ENCODE data around the gene VTN.

Gene VTN

DNA sequence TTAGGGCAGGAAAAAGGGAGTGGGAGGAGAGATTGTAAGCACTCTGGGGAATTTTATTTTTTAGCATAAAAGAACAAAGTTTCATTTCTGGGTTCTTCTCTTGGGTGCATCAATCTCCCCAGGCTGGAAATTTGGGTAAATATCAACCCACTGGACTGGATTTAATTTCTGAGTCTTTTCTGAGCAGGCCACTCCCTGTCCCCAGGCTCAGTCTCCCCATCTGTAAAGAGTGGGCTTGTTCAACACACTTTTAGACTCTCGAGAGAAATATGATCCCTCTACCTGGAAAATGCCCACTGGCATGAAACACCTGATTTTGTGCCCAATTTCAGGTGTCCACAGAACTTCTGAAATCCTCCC is 617 bp upstream of the VTN start:
- DNase-seq: no peak

DNA sequence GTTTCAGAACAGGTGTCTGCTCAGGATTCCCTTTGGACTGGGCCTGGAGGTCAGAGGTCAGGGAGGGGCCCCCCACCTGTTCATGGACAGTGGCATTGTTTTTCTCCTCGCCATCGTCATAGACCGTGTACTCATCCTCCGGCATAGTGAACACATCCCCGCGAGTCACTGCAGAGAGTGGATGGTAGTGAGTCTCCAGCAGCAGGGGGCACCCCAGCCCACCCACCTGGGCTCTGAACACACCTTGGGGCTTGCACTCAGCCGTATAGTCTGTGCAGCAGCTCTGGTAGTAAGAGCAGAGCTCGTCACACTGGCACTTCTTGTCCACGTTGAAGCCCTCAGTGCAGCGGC is 448 bp downstream of the VTN start:
- DNase-seq: no peak

DNA sequence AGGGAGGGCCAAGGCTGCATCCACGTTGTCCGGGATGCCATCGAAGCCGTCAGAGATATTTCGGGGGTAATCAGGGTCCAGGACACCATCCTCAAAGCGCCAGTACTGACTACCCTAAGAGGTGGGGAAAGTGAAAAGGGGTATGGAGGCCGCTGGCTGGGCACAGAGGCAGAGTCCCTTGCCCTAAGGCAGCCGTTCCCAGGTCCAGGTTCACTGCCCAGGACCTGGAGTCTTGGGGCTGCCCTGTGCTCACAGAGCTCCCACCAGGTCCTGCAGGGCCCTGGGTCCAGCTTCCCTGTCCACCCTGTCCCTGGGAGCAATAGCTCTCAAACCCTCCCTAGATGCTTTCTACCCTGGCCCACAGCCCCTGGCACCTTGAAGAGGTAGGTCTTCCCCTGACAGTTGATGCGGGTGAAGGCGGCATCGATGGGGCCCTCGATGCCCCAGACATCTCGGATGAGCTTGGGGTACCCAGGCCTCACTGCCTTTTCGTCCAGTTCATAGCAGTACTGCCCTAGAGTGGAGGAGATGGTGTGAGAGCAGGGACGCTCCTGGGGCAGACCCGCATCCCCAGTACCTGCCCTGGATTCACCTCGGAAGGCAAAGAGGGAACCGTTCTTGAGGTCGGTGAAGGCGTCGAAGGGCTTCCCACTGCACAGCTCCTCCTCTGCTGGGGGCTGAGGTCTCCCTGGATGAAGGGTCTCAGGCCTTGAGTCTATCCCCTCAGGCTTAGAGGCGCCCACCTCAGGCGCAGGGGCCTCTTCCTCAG is 1.0 kb downstream of the VTN start:
- DNase-seq: no peak

DNA sequence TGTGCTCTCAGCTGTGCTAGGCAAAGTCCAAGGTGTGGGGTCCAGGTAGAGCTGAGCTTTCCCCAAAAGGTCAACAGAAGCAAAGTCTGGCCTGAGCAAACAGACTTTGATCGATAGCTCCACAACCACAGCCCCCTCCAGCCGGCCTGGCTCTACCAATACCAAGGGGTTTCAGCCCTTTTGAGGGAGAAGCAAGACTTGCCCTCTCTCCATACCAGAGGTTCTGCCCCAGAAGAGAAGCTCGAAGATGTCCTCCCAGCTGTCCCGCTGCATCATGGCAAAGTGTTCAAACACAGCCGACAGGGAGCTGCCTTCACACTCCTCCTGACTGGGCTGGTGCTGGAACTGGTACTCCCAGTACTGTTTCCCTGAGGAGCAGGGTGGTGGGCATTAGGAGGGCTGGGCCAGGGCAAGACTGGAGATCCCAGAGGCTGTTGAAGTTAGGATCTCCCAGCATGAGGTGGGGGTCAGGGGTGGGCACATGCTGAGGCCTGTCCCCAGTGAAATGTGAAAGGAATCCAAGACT is 1.7 kb downstream of the VTN start:
- DNase-seq: no peak

DNA sequence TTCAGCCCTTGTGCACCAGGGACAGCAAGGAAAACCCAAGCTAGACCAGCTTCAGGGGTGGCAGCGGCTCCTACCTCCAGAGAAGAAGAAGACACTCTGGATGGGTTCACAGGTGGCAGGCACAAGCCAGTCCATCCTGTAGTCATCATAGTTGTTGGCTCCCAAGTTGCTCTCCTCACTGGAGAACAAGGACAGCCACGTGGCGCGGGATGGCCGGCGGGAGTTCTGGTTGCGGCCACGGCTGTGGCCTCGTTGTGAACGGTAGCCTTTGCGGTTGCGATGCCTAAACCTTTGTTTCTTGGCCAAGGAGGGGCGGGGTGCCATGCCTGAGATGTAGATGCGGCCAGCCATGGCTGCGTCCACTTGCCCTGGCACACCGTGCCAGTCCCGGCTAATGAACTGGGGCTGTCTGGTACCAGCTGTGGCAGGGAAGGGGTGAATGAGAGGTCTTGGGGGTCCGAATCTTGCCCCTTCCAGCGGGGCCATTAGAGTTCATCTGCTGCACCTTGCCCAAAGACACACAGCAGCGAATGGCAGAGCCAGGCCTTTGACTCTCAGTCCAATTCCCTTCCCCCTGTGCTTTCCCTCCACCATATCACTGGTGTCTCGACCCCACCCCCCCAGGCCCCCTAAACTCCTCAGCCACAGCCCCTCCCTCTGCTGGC is 2.3 kb downstream of the VTN start:
- no peak for DNase-seq

DNA sequence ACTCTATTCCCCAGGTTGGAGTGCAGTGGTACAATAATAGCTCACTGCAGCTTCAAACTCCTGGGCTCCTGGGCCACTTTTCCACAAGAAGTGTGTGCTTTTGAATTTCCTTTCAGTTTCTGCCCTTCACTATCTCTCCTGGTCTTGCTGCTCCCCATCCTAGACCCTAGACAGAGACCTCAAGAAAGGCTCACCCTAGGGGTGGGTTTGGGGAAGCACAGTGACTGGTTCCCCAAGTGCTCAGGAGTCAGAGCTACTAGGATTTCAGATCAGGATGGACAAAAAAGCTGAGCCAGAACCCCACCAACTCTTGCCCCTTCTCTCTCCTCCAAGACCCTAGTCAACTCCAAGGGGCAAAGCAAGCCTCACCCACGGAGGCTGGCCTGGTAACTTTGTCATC is 3.5 kb downstream of the VTN start:
- no peak for DNase-seq

DNA sequence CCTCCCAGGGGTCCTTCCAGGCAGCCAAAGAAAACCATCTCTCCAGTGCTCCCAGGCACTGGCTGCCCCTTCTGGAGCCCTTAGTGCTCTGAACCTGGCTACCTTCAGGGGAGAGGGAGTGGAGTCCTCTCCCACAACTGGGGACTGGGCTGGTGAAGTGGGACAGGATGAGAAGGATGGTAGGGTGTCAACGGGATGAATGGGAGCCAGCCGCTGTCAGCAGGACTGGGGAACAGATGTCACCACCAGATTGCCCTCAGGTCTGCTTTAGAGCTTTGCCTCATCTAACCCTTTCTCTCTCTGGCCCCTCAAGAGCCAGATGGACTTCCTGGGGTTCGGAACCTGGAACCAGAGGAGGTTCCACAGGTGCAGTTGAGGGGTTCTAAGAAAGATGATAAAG is 4.6 kb downstream of the VTN start:
- no peak for DNase-seq

DNA sequence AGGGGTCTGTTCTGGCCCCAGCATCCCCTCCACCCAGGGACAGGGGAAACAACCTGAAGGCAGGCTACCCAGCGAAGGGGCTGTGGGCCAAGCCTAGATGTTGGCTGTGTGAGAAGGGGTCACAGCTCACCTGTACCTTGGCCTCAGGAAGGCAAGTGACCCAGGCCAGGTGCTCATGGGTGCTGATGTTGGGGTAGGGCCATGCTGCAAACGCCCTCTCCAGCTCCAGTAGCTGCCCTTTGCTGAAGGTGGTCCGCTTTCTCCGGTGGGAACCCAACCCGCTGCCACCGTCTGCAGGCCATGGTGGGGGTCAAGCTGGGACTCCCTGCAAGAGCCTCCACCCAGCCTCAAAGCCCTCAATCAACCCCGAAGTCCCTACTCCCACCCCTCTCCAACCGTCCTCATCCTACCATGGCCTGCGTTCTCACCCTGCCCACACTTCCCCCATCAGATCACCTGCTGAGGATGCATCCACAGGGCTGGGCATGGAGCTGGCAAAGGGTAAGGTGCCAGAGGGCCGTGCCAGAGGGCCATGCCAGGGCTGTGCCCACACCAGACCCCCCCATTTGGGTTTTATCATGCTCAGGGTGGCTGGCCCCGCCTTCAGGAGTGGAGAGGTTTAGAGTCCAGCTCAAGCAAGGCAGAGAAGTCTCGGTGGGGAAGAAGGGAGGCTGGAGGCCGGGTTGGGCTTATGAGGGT is 5.3 kb downstream of the VTN start, which contains the start of gene SEBOX:
TSS of gene SEBOX (minus strand) at position 535 of the 699 bp plus-strand sequence. CDS start at position 487, 48 bp downstream.
- no peak for DNase-seq

DNA sequence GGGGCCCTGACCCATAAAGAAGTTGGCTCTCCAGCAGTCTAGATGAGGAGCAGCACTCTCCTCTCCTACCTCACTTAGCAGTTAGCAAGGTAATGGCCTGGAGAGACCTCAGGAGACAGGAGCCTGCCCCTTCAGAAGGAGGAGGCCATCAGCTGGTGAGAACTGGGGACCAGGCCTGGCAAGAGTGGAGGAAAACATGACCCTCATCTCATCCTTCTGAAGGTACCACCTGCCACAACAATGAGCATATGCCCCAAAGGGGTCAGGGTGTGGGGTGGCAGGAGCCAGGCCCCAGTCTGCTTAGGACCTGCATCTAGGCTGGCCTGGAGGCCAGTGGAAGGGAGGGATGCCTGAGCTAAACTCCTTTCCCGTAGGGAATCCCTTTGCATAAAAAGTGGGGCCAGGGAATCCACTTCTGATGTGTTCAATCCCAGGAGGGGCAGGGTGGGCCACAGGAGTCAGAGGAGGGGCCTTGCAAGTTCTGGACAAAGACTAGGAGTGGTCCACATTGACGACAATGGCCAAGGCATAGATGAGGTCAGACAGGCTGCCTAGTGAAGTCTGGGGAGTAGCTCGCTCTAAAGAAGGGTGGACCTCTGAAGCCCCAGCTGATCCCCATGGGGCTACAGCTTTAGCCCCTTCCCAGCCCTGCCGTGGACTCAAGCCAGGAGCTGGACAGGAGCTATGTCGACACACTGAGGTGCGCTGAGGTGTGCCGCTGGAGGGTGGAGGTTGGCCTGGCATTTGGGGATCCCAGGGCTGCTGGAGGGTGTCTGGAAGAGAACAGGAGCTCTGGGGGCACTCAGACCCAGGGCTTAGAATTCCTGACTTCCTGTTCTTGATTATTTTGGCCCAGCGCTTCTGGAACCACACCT is 6.1 kb downstream of the VTN start:
- no peak for DNase-seq

DNA sequence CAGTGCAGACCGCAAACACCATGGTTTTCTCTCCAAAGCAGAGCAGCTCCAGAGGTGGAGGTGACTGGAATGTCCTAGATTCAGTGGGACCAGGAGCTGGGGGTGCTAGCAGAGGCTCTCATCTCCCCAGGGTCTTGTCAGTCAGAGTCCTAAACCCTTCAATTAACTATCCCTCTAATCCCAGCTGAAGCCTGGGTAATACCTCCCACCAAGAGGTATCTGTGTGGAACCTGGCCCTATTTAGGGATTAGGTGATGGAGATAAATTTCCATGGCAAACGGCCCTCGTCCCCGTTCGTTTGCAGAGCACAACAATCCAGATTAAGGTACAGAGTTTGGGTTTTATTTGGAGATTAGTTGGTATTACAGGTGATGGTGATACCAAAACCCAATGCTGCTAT is 6.9 kb downstream of the VTN start:
- no peak for DNase-seq

DNA sequence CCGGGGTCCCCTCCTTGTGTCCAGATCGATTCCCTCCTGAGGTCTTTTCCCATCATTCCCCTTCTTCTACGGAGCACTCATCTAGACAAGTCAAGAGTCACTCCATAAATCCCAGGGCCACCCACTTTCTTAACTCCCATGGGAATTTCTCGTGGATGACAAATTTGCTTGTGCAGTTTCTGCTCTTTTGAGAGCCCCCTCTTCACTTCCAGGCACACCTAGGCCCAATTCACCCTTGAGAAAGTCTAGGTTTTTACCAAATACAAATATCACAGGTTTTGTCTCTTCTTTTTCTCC is 12.3 kb downstream of the VTN start:
- DNase-seq: peak in 1 of 58 donors; percentile 62

DNA sequence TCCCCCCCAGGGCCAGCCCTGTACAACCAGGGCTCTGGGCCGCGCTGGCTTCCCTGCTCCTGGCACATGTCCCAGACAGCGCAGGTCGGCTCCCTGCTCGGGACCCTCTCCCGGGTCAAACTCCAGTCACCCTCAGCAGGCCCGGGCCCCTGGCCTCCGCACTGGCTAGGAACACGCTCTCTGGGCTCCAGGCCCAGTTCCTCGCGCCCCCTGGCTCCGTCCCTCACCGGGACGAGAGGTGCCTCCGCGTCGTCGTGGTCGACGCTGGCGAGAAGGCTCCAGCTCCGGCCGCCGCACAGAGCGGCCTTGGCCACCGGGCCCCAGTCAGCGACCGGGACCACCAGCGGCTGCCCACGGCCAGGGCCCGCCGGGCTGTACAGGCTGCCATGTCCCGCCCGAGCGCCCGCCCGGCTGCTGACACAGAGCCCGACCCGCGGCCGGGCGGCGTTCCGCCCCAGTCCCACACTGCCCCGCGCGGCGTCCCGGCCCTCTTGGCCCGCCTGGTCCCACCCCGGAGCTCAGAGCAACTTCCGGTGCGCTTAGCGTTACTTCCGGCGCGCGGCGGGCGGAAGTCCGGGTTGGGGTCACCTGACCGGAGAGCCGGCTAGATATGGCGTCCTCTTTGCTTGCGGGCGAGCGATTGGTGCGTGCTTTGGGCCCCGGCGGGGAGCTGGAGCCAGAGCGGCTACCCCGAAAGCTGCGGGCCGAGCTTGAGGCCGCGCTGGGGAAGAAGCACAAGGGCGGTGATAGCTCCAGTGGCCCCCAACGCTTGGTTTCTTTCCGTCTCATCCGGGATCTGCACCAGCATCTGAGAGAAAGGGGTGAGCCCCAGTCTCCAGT is 12.8 kb downstream of the VTN start, which contains the start of gene POLDIP2:
TSS of gene POLDIP2 (minus strand) at position 467 of the 840 bp plus-strand sequence. CDS start at position 388, 79 bp downstream.
- peak; percentile 68 to 97 (median 94) for DNase-seq

DNA sequence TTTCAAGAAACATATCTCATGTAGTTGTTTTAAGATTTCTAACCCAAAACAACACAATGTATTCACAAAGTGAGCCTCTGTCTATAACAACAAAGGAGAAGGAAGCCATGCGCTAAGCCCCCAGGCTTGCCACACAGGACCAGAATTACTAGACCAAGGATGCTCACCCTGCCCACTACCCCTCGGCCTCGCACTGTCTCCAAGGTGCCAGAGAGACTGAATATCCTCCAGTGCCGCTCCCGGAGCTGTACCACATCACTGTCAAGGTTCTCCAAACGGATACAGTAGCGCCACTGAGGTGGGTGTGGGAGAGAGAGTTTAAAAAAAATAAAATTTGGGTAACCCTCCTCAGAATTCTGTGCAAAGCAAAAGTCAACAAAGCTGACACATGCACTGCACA is 19.8 kb downstream of the VTN start:
- no peak for DNase-seq

DNA sequence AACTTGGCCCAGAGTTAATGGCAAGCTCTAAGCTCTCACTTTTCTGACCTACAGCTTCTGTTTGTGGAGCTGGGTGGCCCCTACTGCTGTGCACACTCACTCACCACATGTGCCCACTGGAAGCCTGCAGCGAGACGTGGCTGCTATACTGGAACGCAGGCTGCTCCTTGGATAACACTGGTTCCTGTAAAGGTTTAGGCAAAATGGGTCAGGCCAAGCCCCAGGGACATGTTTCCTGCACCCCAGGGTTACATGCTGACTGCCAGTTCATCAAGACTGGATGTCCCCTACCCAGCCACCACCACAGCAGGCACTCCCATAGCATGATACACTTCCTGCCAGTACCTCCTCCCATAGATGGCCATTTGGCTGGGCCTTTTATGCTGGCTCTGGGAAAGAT is 21.1 kb downstream of the VTN start:
- no peak for DNase-seq

DNA sequence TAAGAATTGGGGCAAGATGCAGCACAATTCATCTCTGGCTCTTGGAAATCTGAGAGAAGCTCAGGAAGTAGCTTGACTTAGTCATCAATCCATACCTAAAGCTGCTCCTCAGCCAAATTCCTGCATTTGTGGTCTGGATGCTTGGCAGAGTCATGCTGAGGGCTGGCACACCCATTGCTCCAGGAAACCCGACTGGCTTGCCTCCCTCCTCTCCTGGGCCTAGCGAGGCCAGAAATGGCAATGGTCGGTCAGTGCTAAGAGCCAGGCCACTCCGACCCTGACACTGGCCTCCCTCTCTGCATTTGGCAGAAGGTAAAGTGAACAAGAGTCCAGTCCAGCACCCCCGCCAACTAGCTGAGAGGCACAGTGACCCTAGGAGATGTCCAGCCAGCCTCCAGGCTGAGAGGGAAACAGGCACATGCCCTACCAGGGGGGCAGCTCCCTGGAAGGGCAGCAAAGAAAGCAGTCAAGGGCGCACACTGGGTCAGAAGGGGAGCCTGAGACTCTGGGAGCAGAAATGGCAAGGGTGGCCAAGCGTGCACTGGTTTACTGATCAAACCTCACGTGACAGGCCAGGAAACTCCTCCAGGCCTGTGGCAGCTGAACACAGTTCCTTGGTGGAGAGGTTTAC is 22.7 kb downstream of the VTN start:
- no peak for DNase-seq

DNA sequence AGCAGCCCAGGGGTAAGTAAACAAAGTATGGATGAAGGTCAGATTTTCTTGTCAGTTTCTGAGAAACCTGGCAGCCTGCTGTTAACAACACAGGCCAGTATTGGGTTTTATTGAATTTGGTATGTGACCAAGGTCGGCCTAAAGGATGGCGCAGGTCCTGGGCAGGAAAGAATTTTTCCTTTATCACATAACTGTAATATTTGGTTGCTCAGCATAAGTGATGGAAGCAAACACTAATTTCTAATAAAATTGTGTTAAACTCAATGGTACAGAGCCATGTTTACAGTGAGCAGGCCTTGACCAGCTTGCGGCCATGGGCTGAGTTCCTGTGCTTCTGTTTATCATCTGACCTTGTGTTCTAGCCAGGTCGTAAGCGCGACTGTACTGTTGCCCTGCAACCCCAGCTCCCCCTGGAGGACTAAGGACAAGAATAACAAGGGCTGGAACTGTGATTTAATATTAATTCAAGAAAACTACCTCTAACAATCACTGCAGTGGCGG is 23.3 kb downstream of the VTN start:
- DNase-seq: no peak

DNA sequence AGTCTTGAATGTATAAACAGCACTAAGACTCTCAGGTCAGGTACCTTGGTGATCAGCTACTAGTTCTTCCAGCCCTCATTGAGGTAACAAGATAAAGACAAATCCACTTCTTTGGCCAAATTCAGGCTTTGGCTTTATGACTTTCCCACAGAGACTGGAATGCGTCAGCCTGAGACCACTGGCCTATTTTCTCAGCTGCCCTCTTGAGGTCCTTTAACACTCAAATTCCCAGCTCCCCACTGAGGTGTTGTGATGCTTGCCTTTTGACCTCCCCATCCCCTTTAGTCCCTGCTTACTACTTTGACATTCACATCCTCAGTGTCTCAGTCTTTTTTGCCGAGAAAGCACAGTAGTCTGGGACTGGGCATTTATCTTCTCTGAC is 23.9 kb downstream of the VTN start:
- no peak for DNase-seq

DNA sequence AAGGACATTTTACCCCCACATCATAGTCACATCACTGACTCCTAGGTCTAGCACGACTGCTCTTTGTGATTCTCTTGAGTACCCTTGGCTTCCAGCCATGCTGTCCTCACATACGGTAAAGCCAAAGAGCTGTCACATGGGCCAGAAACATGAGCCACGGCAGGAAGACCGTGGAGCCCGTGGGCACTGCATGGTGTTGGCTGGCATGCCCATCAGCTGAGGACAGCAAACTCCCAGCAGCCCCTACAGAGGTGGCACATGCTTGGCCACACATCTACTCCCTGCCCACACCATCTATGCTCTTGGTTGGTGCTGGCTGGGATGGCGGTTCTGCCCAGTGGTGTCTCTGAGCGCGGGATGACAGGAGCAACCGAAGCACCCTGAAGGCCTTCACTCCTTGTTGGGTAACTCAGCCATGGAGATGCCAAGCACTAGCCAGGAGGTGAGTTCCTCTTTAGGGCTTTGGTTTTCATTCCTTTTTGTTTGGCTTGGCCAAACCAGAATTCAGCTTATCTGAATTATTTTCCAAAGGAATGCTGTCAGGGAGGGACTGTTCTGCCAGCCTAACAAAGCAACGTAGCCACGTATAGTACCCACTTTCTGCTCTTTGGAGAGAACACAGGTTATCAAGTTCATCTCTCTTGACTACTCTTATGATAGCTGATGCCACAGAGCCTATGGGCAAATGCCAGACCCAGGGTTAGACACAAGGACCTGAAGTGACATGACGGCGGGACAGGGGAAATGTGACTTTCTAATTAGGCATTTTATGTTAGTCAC is 24.5 kb downstream of the VTN start:
- no peak for DNase-seq

DNA sequence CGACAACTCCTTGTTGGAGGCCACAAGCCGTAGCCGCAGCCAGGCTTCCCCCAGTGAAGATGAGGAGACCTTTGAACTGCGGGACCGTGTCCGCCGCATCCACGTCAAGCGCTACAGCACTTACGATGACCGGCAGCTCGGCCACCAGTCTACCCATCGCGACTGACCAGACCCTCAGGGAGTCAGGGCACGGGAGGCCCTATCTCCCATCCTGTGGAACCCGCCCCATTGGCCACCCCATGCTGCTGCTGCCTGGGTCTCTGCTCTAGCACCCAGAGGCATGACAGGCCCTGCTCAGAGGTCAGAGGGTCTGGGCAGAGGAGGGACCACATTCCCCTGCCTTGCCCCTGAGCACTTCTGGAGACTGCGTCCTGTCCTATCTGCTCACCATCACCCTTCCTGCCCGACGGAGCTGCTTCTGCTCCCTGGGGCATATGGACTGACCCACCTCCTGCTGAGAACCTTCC is 25.6 kb downstream of the VTN start:
- DNase-seq: no peak
